ENCODE measurements around the gene ST6GAL2.

ST6GAL2 gene

GRCh38 chr2:106825161-106825560 is 60.8 kb downstream of the ST6GAL2 start:
- no peak for FAIRE-seq

DNA sequence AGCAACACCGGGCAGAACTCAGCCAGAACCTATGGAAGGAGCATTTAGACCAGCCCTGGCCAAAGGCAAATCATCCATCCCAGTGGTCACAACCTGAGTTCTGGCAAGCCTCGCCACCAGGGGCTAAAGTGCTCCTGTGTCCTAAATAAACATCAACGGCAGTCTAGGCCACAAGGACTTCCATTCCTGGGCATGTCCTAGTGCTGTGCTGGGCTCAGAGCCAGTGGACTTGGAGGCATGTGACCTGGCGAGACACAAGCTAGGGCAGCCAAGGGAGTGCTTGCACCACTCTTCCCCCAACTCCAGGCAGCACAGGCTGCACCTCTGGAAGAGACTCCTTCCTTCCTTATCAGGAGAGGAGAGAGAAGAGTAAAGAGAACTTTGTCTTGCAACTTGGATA is 69.0 kb downstream of the ST6GAL2 start:
- FAIRE-seq, result no peak

- no peak for FAIRE-seq
Observed at GRCh38 chr2:106812841-106813240, 73.1 kb downstream of the ST6GAL2 start.

- no peak for FAIRE-seq
Observed at GRCh38 chr2:106812383-106812782, 73.6 kb downstream of the ST6GAL2 start.

DNA sequence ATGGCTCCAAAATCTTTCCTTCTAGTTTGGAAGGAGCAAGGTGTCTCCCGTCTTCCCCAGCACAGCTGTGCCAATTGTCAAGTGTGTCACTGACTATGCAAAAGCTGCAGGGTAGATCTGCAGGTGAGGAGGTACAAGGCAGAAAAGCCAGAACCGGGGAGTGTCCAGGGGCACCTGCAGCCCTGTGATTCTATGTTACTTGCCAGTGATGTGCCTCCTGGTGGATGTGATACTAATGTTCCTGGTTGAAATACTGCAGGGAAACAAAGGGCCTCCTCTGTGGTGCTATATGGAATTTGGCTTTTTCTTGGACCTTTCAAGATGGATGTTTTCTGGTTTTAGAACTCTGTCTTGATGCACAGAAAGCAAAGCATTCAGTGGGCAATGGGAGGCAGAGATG is 80.3 kb downstream of the ST6GAL2 start:
- FAIRE-seq, result no peak

DNA sequence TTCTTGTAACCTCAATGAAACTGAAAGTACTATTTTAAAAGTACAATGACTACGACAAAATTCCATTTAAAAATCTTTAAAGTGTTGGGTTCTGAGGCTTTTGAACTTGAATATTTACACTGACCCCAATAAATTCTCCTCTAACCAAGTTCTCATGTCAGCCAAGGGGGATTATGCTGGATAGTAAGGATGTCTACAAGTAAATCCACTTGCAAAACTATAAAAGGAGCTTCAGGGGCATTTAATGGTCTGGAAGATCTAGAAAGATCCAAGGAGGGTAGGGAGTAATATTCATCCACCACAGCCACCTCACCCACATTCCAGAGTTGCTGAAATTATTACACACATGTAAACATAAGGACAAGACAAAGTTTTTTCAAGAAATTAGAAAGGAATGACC is 81.8 kb downstream of the ST6GAL2 start:
- no peak for FAIRE-seq

DNA sequence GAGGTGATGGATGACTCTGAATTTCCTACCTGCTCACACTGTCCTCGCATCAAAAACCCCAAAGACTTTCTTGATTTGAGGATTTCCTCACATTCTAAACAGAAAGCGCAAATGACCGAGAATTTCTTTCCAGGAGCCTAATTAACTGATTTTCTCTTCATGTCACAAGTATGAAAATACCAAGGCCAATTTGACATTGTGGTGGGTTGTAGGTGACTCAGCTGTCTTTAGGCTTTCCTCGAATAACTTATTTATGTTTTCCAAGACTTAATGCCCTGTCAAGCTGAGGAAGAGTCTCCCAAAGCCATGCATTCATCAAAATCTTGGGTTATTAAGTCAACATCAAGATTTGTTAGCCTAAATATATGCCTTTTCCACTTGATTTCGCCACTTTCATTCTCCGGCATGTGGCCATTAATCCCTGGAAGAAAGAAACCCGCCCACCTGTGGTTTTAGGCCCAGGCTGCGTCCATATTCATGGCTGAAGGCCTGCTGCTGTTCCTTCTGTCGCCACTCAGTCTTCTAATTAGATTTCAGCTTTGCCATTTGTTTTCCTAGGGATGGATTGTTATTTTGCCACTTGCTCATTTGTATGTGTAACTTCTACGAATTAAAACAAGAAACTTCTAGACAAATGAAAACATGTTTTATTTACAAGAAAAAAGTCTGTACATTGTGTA is 84.9 kb downstream of the ST6GAL2 start:
- no peak for FAIRE-seq

- FAIRE-seq, result no peak
Observed at GRCh38 chr2:106800180-106800579, 85.8 kb downstream of the ST6GAL2 start.

DNA sequence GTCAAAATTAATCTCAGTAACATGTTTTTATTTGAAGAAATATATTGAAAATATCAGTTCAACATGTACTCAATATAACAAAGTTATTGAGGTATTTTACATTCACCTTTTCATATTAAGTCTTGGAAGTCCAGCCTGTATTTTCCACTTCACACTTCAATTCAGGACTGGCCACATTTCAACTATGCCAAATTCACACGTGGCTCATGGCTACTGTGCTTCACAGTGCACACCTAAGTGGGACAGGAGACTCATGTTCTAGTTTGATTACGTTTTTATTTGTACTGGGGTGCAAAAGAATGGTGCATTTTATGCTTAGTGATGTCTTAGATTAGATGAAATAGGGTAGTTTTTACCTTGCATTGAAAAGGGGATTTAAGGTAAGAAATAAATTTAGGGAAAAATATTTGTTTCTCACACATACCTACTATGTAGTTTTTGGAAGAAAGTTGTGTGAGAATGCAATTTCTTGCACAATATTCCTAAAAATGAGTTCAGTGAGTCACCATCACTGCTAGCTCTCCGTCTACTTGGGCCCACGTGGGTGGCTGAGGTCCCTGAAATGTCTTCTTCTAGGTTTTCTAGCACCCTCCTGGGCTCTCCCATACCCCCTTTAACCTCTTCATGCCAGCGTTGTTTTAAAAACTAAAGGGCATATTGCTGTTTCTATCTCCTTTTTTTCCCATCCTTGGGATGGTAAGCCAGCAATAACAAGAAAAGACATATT is 87.0 kb downstream of the ST6GAL2 start:
- no peak for FAIRE-seq

- FAIRE-seq, result no peak
Observed at GRCh38 chr2:106797494-106797893, 88.5 kb downstream of the ST6GAL2 start.

- FAIRE-seq, result no peak
Observed at GRCh38 chr2:106792671-106793070, 93.3 kb downstream of the ST6GAL2 start.

DNA sequence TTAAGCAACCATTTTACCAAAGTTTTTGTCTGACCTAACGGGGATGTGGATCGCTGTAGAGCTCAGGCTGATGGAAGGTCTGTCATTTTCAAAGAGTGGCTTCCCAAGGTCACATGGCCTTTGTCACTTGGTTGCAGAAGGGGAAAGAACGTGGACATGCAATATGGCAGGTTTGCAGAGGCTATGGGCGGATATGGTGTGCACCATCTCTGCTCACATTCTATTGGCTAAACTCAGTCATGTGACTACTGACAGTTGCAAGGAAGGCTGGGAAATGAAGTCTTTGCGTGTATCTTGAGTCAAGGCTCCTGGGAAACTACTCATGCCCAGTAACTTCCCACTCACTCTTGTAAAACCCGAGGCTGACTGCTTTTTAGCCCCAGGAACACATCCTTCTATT is 96.8 kb downstream of the ST6GAL2 start:
- no peak for FAIRE-seq

GRCh38 chr2:106782681-106783080 is 103.3 kb downstream of the ST6GAL2 start:
- FAIRE-seq, result no peak

DNA sequence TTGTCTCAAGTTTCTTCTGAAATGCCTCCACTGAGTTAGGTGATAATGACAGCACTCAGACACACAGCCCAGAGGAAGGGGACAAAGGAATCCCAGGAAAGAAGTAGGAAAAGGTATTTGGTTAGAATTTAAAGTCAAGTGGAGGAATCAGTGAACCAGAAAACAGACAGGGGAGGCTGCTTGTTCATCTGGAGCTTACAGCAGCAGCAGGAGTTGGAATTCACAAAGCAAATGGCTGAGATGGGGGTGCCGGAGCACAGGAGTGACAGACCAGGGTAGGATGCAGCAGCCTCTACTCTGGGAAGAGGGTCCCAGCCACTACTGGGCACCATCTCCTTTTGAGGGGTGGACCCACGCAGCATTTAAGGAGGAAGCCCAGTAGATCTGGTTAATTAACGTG is 104.8 kb downstream of the ST6GAL2 start:
- FAIRE-seq, result no peak

DNA sequence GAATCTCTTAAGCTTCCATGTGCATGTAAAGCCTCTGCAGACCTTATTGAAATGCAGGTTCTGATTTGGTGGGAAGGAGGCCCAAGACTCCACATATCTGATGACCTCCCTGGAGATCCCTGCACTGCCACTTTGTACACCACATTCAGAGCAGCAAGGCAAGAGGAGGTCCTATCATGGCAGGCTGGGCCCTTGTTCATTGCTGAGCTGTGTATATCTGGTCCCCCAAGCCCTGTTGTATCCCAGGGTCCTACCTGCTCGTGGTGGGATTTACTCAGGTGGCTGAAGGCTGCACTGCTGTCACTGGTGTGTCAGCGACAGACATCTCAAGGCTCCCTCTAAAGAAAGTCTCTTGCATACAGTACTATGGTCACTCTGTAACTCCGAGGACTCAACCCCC is 114.2 kb downstream of the ST6GAL2 start:
- no peak for FAIRE-seq

DNA sequence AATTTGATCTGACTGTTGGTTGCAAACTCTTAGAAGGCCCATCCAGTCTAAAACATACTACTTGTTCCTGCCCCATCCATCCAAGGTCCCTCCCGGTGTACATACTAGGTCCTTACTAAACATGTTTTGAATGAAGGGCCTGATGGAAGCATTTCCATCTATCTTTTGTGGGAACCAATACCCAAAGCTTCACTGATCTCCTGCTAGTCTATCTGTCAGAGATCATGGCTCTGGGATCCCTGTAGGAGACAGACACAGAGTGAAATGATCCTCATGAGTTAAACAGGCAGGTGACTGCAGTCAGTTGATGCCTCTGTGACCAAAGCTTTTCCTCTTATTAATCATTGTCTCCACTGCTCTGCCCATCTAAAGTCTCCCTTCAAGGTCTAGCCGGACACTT is 115.0 kb downstream of the ST6GAL2 start:
- no peak for FAIRE-seq

DNA sequence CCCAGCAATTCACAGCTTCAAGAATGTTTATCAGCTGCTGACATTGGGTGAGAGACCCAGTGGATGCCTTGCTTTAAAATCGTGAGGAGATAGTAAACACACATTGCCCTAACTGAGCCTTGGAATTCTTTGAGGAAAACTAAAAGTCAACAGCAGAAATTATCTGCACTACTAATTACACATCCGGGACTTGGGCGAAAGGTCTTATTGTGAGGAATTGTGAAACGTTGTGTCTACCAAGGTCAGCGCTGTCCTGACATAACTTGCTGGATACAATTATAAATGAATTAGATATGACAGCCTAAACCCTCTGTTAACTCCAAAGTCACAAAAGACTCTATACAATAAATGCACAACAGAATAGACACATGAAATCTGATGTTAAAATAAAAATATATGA is 121.4 kb downstream of the ST6GAL2 start:
- no peak for FAIRE-seq

GRCh38 chr2:106759966-106760365 is 126.0 kb downstream of the ST6GAL2 start:
- FAIRE-seq, result no peak

GRCh38 chr2:106758901-106759497 is 127.0 kb downstream of the ST6GAL2 start:
- FAIRE-seq, result no peak
